ENCODE results near the gene LRRC45. TPM values are rescaled to one million over a fixed set of nuclear protein-coding genes. Genes with fewer than 3 reads are reported as not detected.

The LRRC45 gene
- total RNA-seq, 1 experiment from 2014 or later = 40.1 TPM

DNA sequence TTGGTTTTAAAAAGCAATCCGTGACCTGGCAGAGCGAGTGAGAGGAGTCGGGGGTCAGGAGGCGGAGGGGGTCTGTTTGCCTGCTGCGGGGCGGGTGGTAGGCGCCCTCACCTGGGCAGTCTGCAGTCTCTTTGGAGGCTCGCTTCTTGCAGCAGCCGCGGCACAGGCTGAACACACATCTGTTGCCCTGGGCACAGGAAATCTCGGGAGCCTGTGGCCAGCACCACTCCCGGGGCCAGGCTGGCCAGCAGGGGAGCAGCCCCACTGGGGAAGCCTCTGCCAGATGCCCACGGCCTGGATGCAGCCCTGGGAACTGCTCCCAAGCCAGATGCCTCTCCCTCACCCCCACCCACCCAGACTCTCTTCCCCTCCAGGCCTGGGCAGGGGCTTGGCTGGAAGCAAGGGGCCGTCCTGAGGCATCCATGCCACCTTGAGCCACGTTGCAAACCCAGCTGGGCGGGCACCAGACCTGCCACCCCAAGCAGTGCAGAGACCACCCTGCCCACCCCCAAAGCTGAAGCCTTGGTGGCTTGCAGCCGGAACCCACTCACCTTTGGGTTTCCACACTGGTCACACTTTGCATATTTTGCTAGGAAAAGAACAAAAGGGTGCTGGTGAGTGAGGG lies 35.2 kb downstream of the LRRC45 start:
- Histone ChIP-seq H3K27me3 (ENCODE audit: insufficient read depth, low read length) (no peaks in the 10 kb centered on the region), H4K20me1 (ENCODE audit: insufficient read depth) (no peaks in the 10 kb centered on the region; the same call in 1 of the 2 replicates), H3K4me1 (ENCODE audit: control insufficient read depth in 1 of 2, insufficient read depth in 2 of 2, low read length in 2 of 2) (peaks cover 2 to 16% of the 10 kb centered on the region in 2 experiments; a peak in 3 of 4 replicates), H2AFZ (ENCODE audit: low read depth, low read length, poor library complexity, severe bottlenecking) (no peak overlapping the region), H3K9me2 (ENCODE audit: insufficient read depth) (no peaks in the 10 kb centered on the region), H3K79me2 (ENCODE audit: insufficient read depth, low read length) (peaks cover 26% of the 10 kb centered on the region; the same call in 1 of the 2 replicates), H3K36me3 (ENCODE audit: control insufficient read depth in 1 of 2, insufficient read depth in 2 of 2, low read length in 2 of 2) (peaks cover 25 to 80% of the 10 kb centered on the region in 2 experiments), H3K9me3 (ENCODE audit: control insufficient read depth in 1 of 2, insufficient read depth in 1 of 2, low read depth in 1 of 2, low read length in 2 of 2) (no peaks in the 10 kb centered on the region), H3K9ac (ENCODE audit: low read length) (no peak overlapping the region), H3K4me3 (replicated peaks in 1 of 2; ENCODE audit: low read depth in 1 of 2, low read length in 2 of 2) (no peak overlapping the region), H3K4me2 (ENCODE audit: low read length) (no peak overlapping the region), H3K27ac (ENCODE audit: low read depth, low read length) (peak overlapping the region; percentile 30; the same call in 1 of the 2 replicates)
- intact Hi-C loops (cut with micrococcal nuclease) = no loop called here
- BruUV-seq (replicated peaks) = no TSS peak
- no peak for DNase-seq (ENCODE audit: low read depth, low spot score)
- ChIA-PET CTCF (no interaction called here), RAD21 (ENCODE audit: low non-redundant PET in 1 of 2, low total read pairs in 2 of 2, uncharacterized antibody in 2 of 2, unreplicated experiment in 2 of 2) (no interaction called here), POLR2A (no interaction called here)
- ATAC-seq = no peak
- no peak for TF ChIP-seq MAX (IDR thresholded peaks at IDR 0.05)
- TF ChIP-seq ELF1 (IDR thresholded peaks at IDR 0.05; ENCODE audit: borderline replicate concordance, low read depth) = no peak
- TF ChIP-seq POLR2A (IDR thresholded peaks at IDR 0.05; ENCODE audit: borderline replicate concordance, extremely low read depth, insufficient read depth, insufficient read length) = no peak

DNA sequence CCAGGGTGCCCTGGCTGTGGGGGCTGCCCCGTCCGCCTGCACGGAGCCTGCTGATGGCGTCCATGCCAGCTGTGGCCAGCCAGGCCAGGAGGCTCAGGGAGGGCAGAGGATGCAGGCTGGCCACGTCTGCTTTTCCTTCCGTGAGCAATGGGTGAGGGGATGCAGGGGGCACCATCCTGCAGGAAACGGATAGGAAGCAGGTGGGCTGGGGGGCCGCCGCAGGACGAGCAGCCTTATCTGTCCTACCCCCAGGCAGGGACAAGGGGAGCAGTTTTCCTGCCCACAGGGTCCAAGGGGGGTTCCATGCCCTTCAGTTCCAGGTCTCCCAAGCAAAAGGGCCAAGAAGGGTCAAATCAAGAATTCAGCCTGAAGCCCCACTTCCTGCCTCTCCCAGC lies 35.7 kb downstream of the LRRC45 start:
- TF ChIP-seq ELF1 (IDR thresholded peaks at IDR 0.05; ENCODE audit: borderline replicate concordance, low read depth) (no peak), ZNF274 (IDR thresholded peaks at IDR 0.05; ENCODE audit: low read depth, low read length) (no peak), POLR2A (IDR thresholded peaks at IDR 0.05; ENCODE audit: borderline replicate concordance, extremely low read depth, insufficient read depth, insufficient read length) (no peak), SIN3A (IDR thresholded peaks at IDR 0.05; ENCODE audit: low read depth) (0 out of 2 replicates have a peak, but pooled peaks have one; percentile 5), ZFX (IDR thresholded peaks at IDR 0.05) (no peak), CEBPB (IDR thresholded peaks at IDR 0.05; ENCODE audit: low read depth) (no peak), SP1 (IDR thresholded peaks at IDR 0.05; ENCODE audit: low read depth) (no peak), FOSL1 (IDR thresholded peaks at IDR 0.05; ENCODE audit: low read depth) (no peak), POLR2AphosphoS5 (IDR thresholded peaks at IDR 0.05; ENCODE audit: low read depth, low read length) (0 out of 2 replicates have a peak, but pooled peaks have one; percentile 7)
- Histone ChIP-seq H4K20me1 (ENCODE audit: insufficient read depth) (no peaks in the 10 kb centered on the region; the same call in 1 of the 2 replicates), H3K36me3 (ENCODE audit: control insufficient read depth in 1 of 2, insufficient read depth in 2 of 2, low read length in 2 of 2) (peaks cover 25 to 85% of the 10 kb centered on the region in 2 experiments), H3K9me2 (ENCODE audit: insufficient read depth) (no peaks in the 10 kb centered on the region), H3K9ac (ENCODE audit: low read length) (no peak overlapping the region), H3K4me1 (ENCODE audit: control insufficient read depth in 1 of 2, insufficient read depth in 2 of 2, low read length in 2 of 2) (peaks cover 3 to 15% of the 10 kb centered on the region in 2 experiments; a peak in 3 of 4 replicates), H3K79me2 (ENCODE audit: insufficient read depth, low read length) (peaks cover 26% of the 10 kb centered on the region), H3K4me3 (replicated peaks in 1 of 2; ENCODE audit: low read depth in 1 of 2, low read length in 2 of 2) (no peak overlapping the region), H3K9me3 (ENCODE audit: control insufficient read depth in 1 of 2, insufficient read depth in 1 of 2, low read depth in 1 of 2, low read length in 2 of 2) (no peaks in the 10 kb centered on the region), H3K4me2 (ENCODE audit: low read length) (no peak overlapping the region), H2AFZ (ENCODE audit: low read depth, low read length, poor library complexity, severe bottlenecking) (no peak overlapping the region), H3K27me3 (ENCODE audit: insufficient read depth, low read length) (no peaks in the 10 kb centered on the region), H3K27ac (ENCODE audit: low read depth, low read length) (peak overlapping the region; percentile 30; the same call in 1 of the 2 replicates)
- CTCF ChIA-PET = no interaction called here
- intact Hi-C loops (cut with micrococcal nuclease) = no loop called here
- ATAC-seq (no peak), DNase-seq (ENCODE audit: low read depth, low spot score) (no peak)
- RAD21 ChIA-PET (ENCODE audit: low non-redundant PET in 1 of 2, low total read pairs in 2 of 2, uncharacterized antibody in 2 of 2, unreplicated experiment in 2 of 2) = no interaction called here
- no TSS peak for BruUV-seq (replicated peaks)
- POLR2A ChIA-PET = no interaction called here
